Thyroid gland (tissue), 4 donors: ENCODE data around the gene SNAPC5.

Source experiments
- CTCF ChIP-seq, 6 experiments: fragments of 200-600 bp in 3 of 6; fragments of 450-650 bp in 3 of 6; sonication (generic) in 3 of 6; IDR thresholded peaks; one replicate each; pipeline ENCODE4 v1.5.1; 2016 to 2019; ENCODE audit warnings: antibody characterized with exemption in 6 of 6, mild to moderate bottlenecking in 2 of 6, inconsistent platforms in 1 of 6, moderate library complexity in 1 of 6
- POLR2A ChIP-seq, 2 donors: fragments of 450-650 bp; IDR thresholded peaks; one replicate each; pipeline ENCODE4 v1.6.1; 2017; ENCODE audit warnings: antibody characterized with exemption in 2 of 2, mild to moderate bottlenecking in 2 of 2, moderate library complexity in 1 of 2

GRCh38 chr15:66462627-66463026, 34.9 kb downstream of the SNAPC5 start:
- TF ChIP-seq CTCF (IDR thresholded peaks at IDR 0.05) (no peak), POLR2A (IDR thresholded peaks at IDR 0.05) (no peak)
